ENCODE measurements around the gene NUSAP1. TPM values are rescaled to one million over a fixed set of nuclear protein-coding genes. Genes with fewer than 3 reads are reported as not detected.

Gene NUSAP1
- total RNA-seq, 1 experiment from 2014 or later, result 146 TPM

GRCh38 chr15:41416742-41417417, 84.2 kb downstream of the NUSAP1 start, which contains the start of gene RTF1 (continued):
- no peak for TF ChIP-seq EZH2 (IDR thresholded peaks at IDR 0.05)
- peak; percentile 75 for TF ChIP-seq POLR2A (IDR thresholded peaks at IDR 0.05; ENCODE audit: borderline replicate concordance, extremely low read depth, insufficient read depth, insufficient read length)
- TF ChIP-seq EZH2phosphoT487 (IDR thresholded peaks at IDR 0.05; ENCODE audit: borderline replicate concordance), result no peak

- ATAC-seq (peak; percentile 58), DNase-seq (ENCODE audit: low read depth, low spot score) (no peak)
- ChIA-PET CTCF (no interaction called here), POLR2A (no interaction called here), RAD21 (ENCODE audit: low non-redundant PET in 1 of 2, low total read pairs in 2 of 2, uncharacterized antibody in 2 of 2, unreplicated experiment in 2 of 2) (no interaction called here)
- Histone ChIP-seq H3K9ac (ENCODE audit: low read length) (peak overlapping the region; percentile 70), H3K9me3 (ENCODE audit: control insufficient read depth in 1 of 2, insufficient read depth in 1 of 2, low read depth in 1 of 2, low read length in 2 of 2) (no peaks in the 10 kb centered on the region), H3K4me2 (ENCODE audit: low read length) (peak overlapping the region; percentile 94), H3K27ac (ENCODE audit: low read depth, low read length) (peak overlapping the region; percentile 80), H3K4me3 (replicated peaks in 1 of 2; ENCODE audit: low read depth in 1 of 2, low read length in 2 of 2) (peak overlapping the region; percentile 75 to 90), H3K4me1 (ENCODE audit: control insufficient read depth in 1 of 2, insufficient read depth in 2 of 2, low read length in 2 of 2) (peaks cover 2 to 14% of the 10 kb centered on the region in 2 experiments; a peak in 3 of 4 replicates), H4K20me1 (ENCODE audit: insufficient read depth) (peaks cover 13% of the 10 kb centered on the region; the same call in 1 of the 2 replicates), H3K79me2 (ENCODE audit: insufficient read depth, low read length) (peaks cover 67% of the 10 kb centered on the region), H3K9me2 (ENCODE audit: insufficient read depth) (no peaks in the 10 kb centered on the region), H3K27me3 (ENCODE audit: insufficient read depth, low read length) (no peaks in the 10 kb centered on the region), H3K36me3 (ENCODE audit: control insufficient read depth in 1 of 2, insufficient read depth in 2 of 2, low read length in 2 of 2) (no peaks in the 10 kb centered on the region), H2AFZ (ENCODE audit: low read depth, low read length, poor library complexity, severe bottlenecking) (no peak overlapping the region)
- intact Hi-C loops (cut with micrococcal nuclease), result no loop called here
- TF ChIP-seq ZFX (IDR thresholded peaks at IDR 0.05) (peak; percentile 82), JUND (IDR thresholded peaks at IDR 0.05) (no peak)
- BruUV-seq (replicated peaks), result no TSS peak
These were observed 84.9 kb downstream of the NUSAP1 start for GRCh38 chr15:41417418-41418195.

- Histone ChIP-seq H3K27ac (ENCODE audit: low read depth, low read length) (no peak overlapping the region), H4K20me1 (ENCODE audit: insufficient read depth) (peaks cover 5% of the 10 kb centered on the region; the same call in 1 of the 2 replicates), H3K4me2 (ENCODE audit: low read length) (no peak overlapping the region), H3K4me1 (ENCODE audit: control insufficient read depth in 1 of 2, insufficient read depth in 2 of 2, low read length in 2 of 2) (peaks cover 2 to 11% of the 10 kb centered on the region in 2 experiments; a peak in 3 of 4 replicates), H2AFZ (ENCODE audit: low read depth, low read length, poor library complexity, severe bottlenecking) (no peak overlapping the region), H3K9ac (ENCODE audit: low read length) (no peak overlapping the region), H3K9me3 (ENCODE audit: control insufficient read depth in 1 of 2, insufficient read depth in 1 of 2, low read depth in 1 of 2, low read length in 2 of 2) (no peaks in the 10 kb centered on the region), H3K79me2 (ENCODE audit: insufficient read depth, low read length) (peaks cover 79% of the 10 kb centered on the region), H3K27me3 (ENCODE audit: insufficient read depth, low read length) (no peaks in the 10 kb centered on the region), H3K9me2 (ENCODE audit: insufficient read depth) (no peaks in the 10 kb centered on the region), H3K36me3 (ENCODE audit: control insufficient read depth in 1 of 2, insufficient read depth in 2 of 2, low read length in 2 of 2) (no peaks in the 10 kb centered on the region), H3K4me3 (replicated peaks in 1 of 2; ENCODE audit: low read depth in 1 of 2, low read length in 2 of 2) (no peak overlapping the region)
- POLR2A ChIA-PET, result no interaction called here
- no TSS peak for BruUV-seq (replicated peaks)
- ATAC-seq, result no peak
- RAD21 ChIA-PET (ENCODE audit: low non-redundant PET in 1 of 2, low total read pairs in 2 of 2, uncharacterized antibody in 2 of 2, unreplicated experiment in 2 of 2), result no interaction called here
- no peak for DNase-seq (ENCODE audit: low read depth, low spot score)
- CTCF ChIA-PET, result no interaction called here
- intact Hi-C loops (cut with micrococcal nuclease), result no loop called here
- no peak for TF ChIP-seq EZH2 (IDR thresholded peaks at IDR 0.05)
- TF ChIP-seq TCF7L2 (IDR thresholded peaks at IDR 0.05; ENCODE audit: borderline replicate concordance, extremely low read depth, insufficient read depth, insufficient read length), result no peak
- no peak for TF ChIP-seq REST (IDR thresholded peaks at IDR 0.05; ENCODE audit: low read depth)
- TF ChIP-seq MAX (IDR thresholded peaks at IDR 0.05), result no peak
- TF ChIP-seq CBX3 (IDR thresholded peaks at IDR 0.05; ENCODE audit: low read depth), result no peak
These were observed 91.4 kb downstream of the NUSAP1 start for GRCh38 chr15:41423979-41424659.

Measured in HCT116 (cell line).